Measurements from ENCODE around the gene C1orf21.
A peak's percentile ranks its signal among the peaks of the same experiment; 100 is the strongest.

The C1orf21 gene

GRCh38 chr1:184582411-184582810 lies 195.6 kb downstream of the C1orf21 start:
- no peak overlapping the region for H3K4me3 ChIP-seq (ENCODE audit: control insufficient read depth, low read depth, low read length)
- no peak for DNase-seq (ENCODE audit: low read depth)
- TF ChIP-seq CTCF (IDR thresholded peaks at IDR 0.05; ENCODE audit: control insufficient read depth, insufficient read depth, low read depth, low read length, missing control alignments), result no peak

GRCh38 chr1:184583849-184584248 lies 197.0 kb downstream of the C1orf21 start:
- DNase-seq (ENCODE audit: low read depth), result no peak
- TF ChIP-seq CTCF (IDR thresholded peaks at IDR 0.05; ENCODE audit: control insufficient read depth, insufficient read depth, low read depth, low read length, missing control alignments), result no peak
- H3K4me3 ChIP-seq (ENCODE audit: control insufficient read depth, low read depth, low read length), result no peak overlapping the region

- TF ChIP-seq CTCF (IDR thresholded peaks at IDR 0.05; ENCODE audit: control insufficient read depth, insufficient read depth, low read depth, low read length, missing control alignments), result no peak
- no peak overlapping the region for H3K4me3 ChIP-seq (ENCODE audit: control insufficient read depth, low read depth, low read length)
- DNase-seq (ENCODE audit: low read depth), result no peak
These were observed 201.9 kb downstream of the C1orf21 start for GRCh38 chr1:184588701-184589100.

GRCh38 chr1:184590163-184590750 lies 203.4 kb downstream of the C1orf21 start:
- H3K4me3 ChIP-seq (ENCODE audit: control insufficient read depth, low read depth, low read length), result no peak overlapping the region

GRCh38 chr1:184593597-184593996 lies 206.8 kb downstream of the C1orf21 start:
- DNase-seq (ENCODE audit: low read depth), result no peak

More at GRCh38 chr1:184590163-184590750, 203.4 kb downstream of the C1orf21 start:
- no peak for DNase-seq (ENCODE audit: low read depth)
- TF ChIP-seq CTCF (IDR thresholded peaks at IDR 0.05; ENCODE audit: control insufficient read depth, insufficient read depth, low read depth, low read length, missing control alignments), result no peak

GRCh38 chr1:184595596-184595995 lies 208.8 kb downstream of the C1orf21 start:
- TF ChIP-seq CTCF (IDR thresholded peaks at IDR 0.05; ENCODE audit: control insufficient read depth, insufficient read depth, low read depth, low read length, missing control alignments), result no peak
- DNase-seq (ENCODE audit: low read depth), result peak; percentile 35
- H3K4me3 ChIP-seq (ENCODE audit: control insufficient read depth, low read depth, low read length), result no peak overlapping the region

More at GRCh38 chr1:184593597-184593996, 206.8 kb downstream of the C1orf21 start:
- no peak overlapping the region for H3K4me3 ChIP-seq (ENCODE audit: control insufficient read depth, low read depth, low read length)
- TF ChIP-seq CTCF (IDR thresholded peaks at IDR 0.05; ENCODE audit: control insufficient read depth, insufficient read depth, low read depth, low read length, missing control alignments), result no peak
